NT2/D1 (cell line): ENCODE measurements around the gene TMEM258.

ENCODE experiments used
- DNase-seq: peaks from one replicate; pipeline ENCODE4 v3.0.0-alpha.2; 2011; ENCODE audit warnings: low read depth, low spot score
- H3K27me3 ChIP-seq: 2 replicates; pipeline ENCODE4 v1.6.0; 2011; ENCODE audit warnings: mild to moderate bottlenecking; ENCODE audit not compliant: insufficient read length, insufficient read depth
- H3K36me3 ChIP-seq: 2 replicates; pipeline ENCODE4 v1.6.1; 2011; ENCODE audit warnings: mild to moderate bottlenecking, low read length, mixed read lengths; ENCODE audit not compliant: insufficient read depth, insufficient read length
- H3K4me1 ChIP-seq: 2 replicates; pipeline ENCODE4 v1.5.1; 2011; ENCODE audit not compliant: insufficient read depth, insufficient read length
- H3K4me3 ChIP-seq: 2 replicates; pipeline ENCODE4 v1.5.1; 2011; ENCODE audit warnings: low read depth; ENCODE audit not compliant: insufficient read length
- H3K9ac ChIP-seq: 2 replicates; pipeline ENCODE4 v1.6.0; 2011; ENCODE audit warnings: low read depth; ENCODE audit not compliant: insufficient read length
- H3K9me3 ChIP-seq: 2 replicates; pipeline ENCODE4 v1.5.1; 2011; ENCODE audit warnings: mild to moderate bottlenecking, low read length; ENCODE audit not compliant: insufficient read depth
- SUZ12 ChIP-seq: IDR thresholded peaks from 2 replicates; pipeline ENCODE4 v1.6.1; 2011; ENCODE audit not compliant: insufficient read length, insufficient read depth; ENCODE audit errors: extremely low read depth
- YY1 ChIP-seq: IDR thresholded peaks from 2 replicates; pipeline ENCODE4 v1.6.1; 2011; ENCODE audit not compliant: insufficient read length, insufficient read depth
- ZNF274 ChIP-seq: IDR thresholded peaks from 2 replicates; pipeline ENCODE4 v1.6.1; 2011; ENCODE audit warnings: mild to moderate bottlenecking, low read depth, low read length

TMEM258 gene

DNA sequence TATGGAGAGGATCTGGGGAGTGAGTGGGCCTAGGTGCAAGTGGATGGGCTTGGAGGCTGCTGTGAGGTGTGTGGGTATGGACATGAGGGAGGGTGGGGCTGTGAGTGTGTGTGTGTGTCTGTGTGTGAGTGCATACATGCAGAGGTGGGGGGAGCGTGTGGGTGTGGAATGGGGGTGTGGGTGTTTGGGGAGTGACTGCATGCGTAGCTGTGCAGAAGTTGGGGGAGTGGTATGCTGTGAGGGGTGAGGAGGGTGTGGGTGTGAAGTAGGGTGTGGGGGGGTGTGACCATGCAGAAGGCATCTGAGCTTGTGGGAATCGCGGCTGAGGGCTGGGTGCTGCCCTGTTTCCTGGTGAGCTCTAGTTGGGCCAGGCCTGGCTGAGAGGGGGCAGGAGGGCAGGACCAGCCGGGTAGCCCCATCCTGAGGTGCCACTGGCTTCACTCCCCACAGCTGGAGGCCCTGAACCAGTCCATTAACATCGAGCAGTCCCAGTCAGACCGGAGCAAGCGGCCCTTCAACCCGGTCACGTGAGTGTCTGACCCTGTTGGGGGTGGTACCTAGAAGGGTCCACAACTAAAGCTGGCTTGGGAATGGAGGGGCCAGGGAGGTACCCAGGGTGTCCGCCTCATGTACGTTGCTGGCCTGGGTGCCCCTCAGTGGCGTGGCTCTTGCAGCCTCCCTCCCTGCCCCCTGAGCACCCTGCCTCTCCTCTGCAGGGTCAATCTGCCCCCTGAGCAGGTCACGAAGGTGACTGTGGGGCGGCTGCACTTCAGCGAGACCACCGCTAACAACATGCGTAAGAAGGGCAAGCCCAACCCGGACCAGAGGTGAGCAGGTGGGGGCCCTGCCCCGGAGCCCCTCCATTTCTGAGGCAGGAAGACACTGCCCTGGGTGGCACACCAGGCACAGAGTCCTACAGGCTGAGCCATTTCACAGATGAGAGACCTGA is 16.5 kb downstream of the TMEM258 start:
- Histone ChIP-seq H3K9me3 (no peaks in the 10 kb centered on the region), H3K4me3 (no peak overlapping the region), H3K27me3 (no peaks in the 10 kb centered on the region), H3K9ac (peak overlapping the region; percentile 62), H3K4me1 (peaks cover 49% of the 10 kb centered on the region), H3K36me3 (peaks cover 80% of the 10 kb centered on the region)
- no peak for DNase-seq
- TF ChIP-seq ZNF274 (no peak), SUZ12 (no peak), YY1 (no peak)

DNA sequence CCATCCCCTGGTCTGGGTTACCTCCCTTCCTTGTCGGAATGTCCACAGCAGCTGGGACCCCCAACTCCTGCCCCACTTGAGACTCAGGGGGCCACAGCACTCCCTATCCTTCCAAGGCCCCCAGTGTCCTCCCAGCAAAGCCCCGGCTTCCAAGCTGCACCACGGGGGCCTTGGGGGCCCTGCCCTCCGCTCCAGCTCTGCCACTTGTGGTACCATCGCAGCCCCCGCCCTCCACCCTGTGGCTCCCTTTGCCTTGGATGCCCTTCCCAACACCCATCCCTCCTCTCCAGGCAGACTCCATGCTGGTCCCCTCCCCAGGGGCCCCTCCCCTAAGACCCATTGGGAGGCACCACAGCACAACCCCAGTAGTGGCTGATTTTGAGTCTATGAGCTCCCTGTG is 17.3 kb downstream of the TMEM258 start:
- H3K9me3 ChIP-seq: no peaks in the 10 kb centered on the region
- DNase-seq: no peak
- H3K9ac ChIP-seq: no peak overlapping the region
- TF ChIP-seq SUZ12 (no peak), YY1 (no peak), ZNF274 (no peak)
- peaks cover 77% of the 10 kb centered on the region for H3K36me3 ChIP-seq
- H3K4me1 ChIP-seq: peaks cover 48% of the 10 kb centered on the region
- no peak overlapping the region for H3K4me3 ChIP-seq
- no peaks in the 10 kb centered on the region for H3K27me3 ChIP-seq

- H3K9me3 ChIP-seq: no peaks in the 10 kb centered on the region
- TF ChIP-seq ZNF274: no peak
- no peak for TF ChIP-seq YY1
- TF ChIP-seq SUZ12: no peak
- peaks cover 70% of the 10 kb centered on the region for H3K36me3 ChIP-seq
- DNase-seq: no peak
- no peak overlapping the region for H3K4me3 ChIP-seq
- no peaks in the 10 kb centered on the region for H3K27me3 ChIP-seq
- H3K9ac ChIP-seq: no peak overlapping the region
- peaks cover 53% of the 10 kb centered on the region for H3K4me1 ChIP-seq
These were observed 18.0 kb downstream of the TMEM258 start for GRCh38 chr11:61774411-61774810.

DNA sequence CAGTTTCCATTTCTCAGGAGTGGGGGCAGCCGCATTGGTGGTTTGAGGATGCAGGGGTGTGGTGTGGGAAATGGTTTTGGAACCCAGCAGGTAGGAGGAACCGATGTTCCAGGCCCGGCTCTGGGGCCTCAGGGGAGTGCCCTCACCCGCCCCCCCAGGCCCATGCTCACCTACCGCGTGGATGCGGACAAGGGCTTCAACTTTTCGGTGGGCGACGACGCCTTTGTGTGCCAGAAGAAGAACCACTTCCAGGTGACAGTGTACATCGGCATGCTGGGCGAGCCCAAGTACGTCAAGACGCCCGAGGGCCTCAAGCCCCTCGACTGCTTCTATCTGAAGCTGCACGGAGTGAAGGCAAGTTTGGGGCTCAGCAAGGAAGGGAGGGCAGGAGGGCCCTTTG is 18.6 kb downstream of the TMEM258 start:
- no peak overlapping the region for H3K9ac ChIP-seq
- peaks cover 64% of the 10 kb centered on the region for H3K36me3 ChIP-seq
- H3K4me1 ChIP-seq: peaks cover 59% of the 10 kb centered on the region
- DNase-seq: no peak
- no peaks in the 10 kb centered on the region for H3K9me3 ChIP-seq
- TF ChIP-seq ZNF274 (no peak), YY1 (no peak), SUZ12 (no peak)
- H3K27me3 ChIP-seq: no peaks in the 10 kb centered on the region
- no peak overlapping the region for H3K4me3 ChIP-seq

DNA sequence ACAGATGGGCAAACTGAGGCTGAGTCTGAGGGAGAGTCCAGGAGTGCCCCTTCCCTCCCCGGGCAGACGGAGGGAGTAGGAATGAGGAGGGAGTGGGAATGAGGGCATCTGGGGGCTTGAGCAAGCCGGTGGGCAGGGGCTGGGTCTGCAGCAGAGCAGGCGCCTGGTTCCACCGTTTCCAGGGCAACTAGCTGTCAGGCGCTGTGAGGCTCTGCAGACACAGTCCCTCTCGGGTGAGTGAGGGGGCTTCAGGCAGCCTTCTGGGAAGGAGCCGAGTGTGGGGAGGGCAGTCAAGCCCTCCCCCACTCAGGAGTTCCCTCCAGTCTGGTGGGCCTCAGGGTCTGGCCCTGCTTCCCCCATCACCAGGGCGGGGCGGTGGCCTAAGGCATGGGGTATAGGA is 19.0 kb downstream of the TMEM258 start:
- TF ChIP-seq SUZ12 (no peak), ZNF274 (no peak)
- Histone ChIP-seq H3K36me3 (peaks cover 62% of the 10 kb centered on the region), H3K9me3 (no peaks in the 10 kb centered on the region), H3K4me1 (peaks cover 61% of the 10 kb centered on the region), H3K27me3 (no peaks in the 10 kb centered on the region), H3K4me3 (no peak overlapping the region), H3K9ac (peak overlapping the region; percentile 17)
- DNase-seq: no peak

DNA sequence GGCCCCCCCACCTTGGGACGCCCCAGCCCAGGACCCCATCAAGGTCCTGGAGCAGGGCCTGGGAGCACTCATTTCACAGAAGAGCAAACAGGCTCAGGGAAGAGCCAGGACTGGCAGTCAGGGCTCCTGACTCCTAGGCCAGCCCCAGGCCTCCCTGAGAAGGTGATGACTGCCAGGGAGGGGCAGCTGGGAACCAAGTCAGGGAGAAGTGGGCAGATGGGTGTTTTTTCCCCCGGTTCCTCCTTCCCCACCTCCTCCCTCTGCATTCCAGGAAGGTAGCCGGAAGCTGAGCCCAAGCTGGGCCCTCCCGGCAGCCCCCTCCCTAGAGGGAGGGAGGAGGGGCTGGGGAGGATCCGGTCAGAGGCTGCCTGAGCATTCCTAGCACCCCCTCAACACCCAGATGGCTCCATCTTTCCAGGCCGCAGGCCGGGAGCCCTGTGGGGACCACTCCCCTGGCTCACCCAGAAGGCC is 20.4 kb downstream of the TMEM258 start:
- TF ChIP-seq SUZ12 (no peak), YY1 (no peak), ZNF274 (no peak)
- Histone ChIP-seq H3K9me3 (no peaks in the 10 kb centered on the region), H3K36me3 (peaks cover 51% of the 10 kb centered on the region), H3K4me1 (peaks cover 56% of the 10 kb centered on the region), H3K27me3 (no peaks in the 10 kb centered on the region), H3K4me3 (no peak overlapping the region), H3K9ac (peak overlapping the region; percentile 12)
- no peak for DNase-seq

GRCh38 chr11:61771195-61771894 is 21.1 kb downstream of the TMEM258 start:
- H3K9me3 ChIP-seq: no peaks in the 10 kb centered on the region
- H3K9ac ChIP-seq: peak overlapping the region; percentile 12
- no peak overlapping the region for H3K4me3 ChIP-seq
- peaks cover 53% of the 10 kb centered on the region for H3K4me1 ChIP-seq
- TF ChIP-seq ZNF274 (no peak), YY1 (no peak)
- H3K36me3 ChIP-seq: peaks cover 52% of the 10 kb centered on the region
- no peaks in the 10 kb centered on the region for H3K27me3 ChIP-seq
- DNase-seq: no peak
